Neural crest cell (in vitro differentiated cells): Measurements from ENCODE around the gene EMD. TPM values are rescaled to one million over a fixed set of nuclear protein-coding genes. Genes with fewer than 3 reads are reported as not detected.
A peak's percentile ranks its signal among the peaks of the same experiment; 100 is the strongest.

Source experiments
- DNase-seq: peaks from one replicate; pipeline ENCODE4 v3.0.0; 2021; ENCODE audit warnings: low read depth, mixed read lengths, low spot score
- H3K27ac Mint-ChIP-seq: one replicate; pipeline ENCODE4 v1.8.0; 2021; ENCODE audit warnings: mild to moderate bottlenecking, mixed read lengths; ENCODE audit not compliant: unreplicated experiment
- H3K27me3 Mint-ChIP-seq: 2 replicates; pipeline ENCODE4 v1.8.0; 2021; ENCODE audit warnings: low read depth, mild to moderate bottlenecking, mixed read lengths
- H3K36me3 Mint-ChIP-seq: 2 replicates; pipeline ENCODE4 v1.8.0; 2021; ENCODE audit warnings: low read depth, mild to moderate bottlenecking, mixed read lengths
- H3K4me1 Mint-ChIP-seq: 2 replicates; pipeline ENCODE4 v1.8.0; 2021; ENCODE audit warnings: mixed read lengths
- H3K4me3 Mint-ChIP-seq: one replicate; pipeline ENCODE4 v1.8.0; 2021; ENCODE audit warnings: mild to moderate bottlenecking, mixed read lengths
- H3K9me3 Mint-ChIP-seq: 2 replicates; pipeline ENCODE4 v1.8.0; 2021; ENCODE audit warnings: mixed read lengths
- CTCF ChIP-seq: fragments of 200-600 bp; sonication (generic); conservative IDR thresholded peaks from 2 replicates; pipeline ENCODE4 v1.5.0; 2021; ENCODE audit warnings: antibody characterized with exemption, mild to moderate bottlenecking
- total RNA-seq: library from RNA; stranded (reverse); gene quantifications from 2 replicates; pipeline ENCODE4 v1.2.1, GENCODE V29; 2021

The EMD gene
- total RNA-seq, 1 donor from 2014 or later = 54.3 TPM

GRCh38 chrX:154378059-154378798 is 866 bp upstream of the EMD start:
- TF ChIP-seq CTCF = no peak
- Mint-ChIP-seq H3K9me3 (no peaks in the 10 kb centered on the region), H3K27me3 (peaks cover 3% of the 10 kb centered on the region), H3K4me3 (peak overlapping the region; percentile 85), H3K4me1 (peaks cover 19% of the 10 kb centered on the region), H3K27ac (peak overlapping the region; percentile 83), H3K36me3 (peaks cover 4% of the 10 kb centered on the region)
- no peak for DNase-seq

GRCh38 chrX:154379569-154379951 is 465 bp downstream of the EMD start:
- Mint-ChIP-seq H3K4me1 (peaks cover 16% of the 10 kb centered on the region), H3K9me3 (no peaks in the 10 kb centered on the region), H3K27ac (peak overlapping the region; percentile 96), H3K36me3 (peaks cover 4% of the 10 kb centered on the region), H3K27me3 (no peaks in the 10 kb centered on the region), H3K4me3 (peak overlapping the region; percentile 93)
- no peak for DNase-seq
- no peak for TF ChIP-seq CTCF

- H3K9me3 Mint-ChIP-seq = no peaks in the 10 kb centered on the region
- no peak for DNase-seq
- peak overlapping the region; percentile 96 for H3K27ac Mint-ChIP-seq
- H3K4me1 Mint-ChIP-seq = peaks cover 16% of the 10 kb centered on the region
- no peak for TF ChIP-seq CTCF
- peaks cover 4% of the 10 kb centered on the region for H3K36me3 Mint-ChIP-seq
- H3K27me3 Mint-ChIP-seq = no peaks in the 10 kb centered on the region
- peak overlapping the region; percentile 93 for H3K4me3 Mint-ChIP-seq
Observed at GRCh38 chrX:154380153-154380552, 1.1 kb downstream of the EMD start.

- no peaks in the 10 kb centered on the region for H3K9me3 Mint-ChIP-seq
- TF ChIP-seq CTCF = no peak
Observed at GRCh38 chrX:154380787-154381186, 1.7 kb downstream of the EMD start.

GRCh38 chrX:154381271-154381670 is 2.2 kb downstream of the EMD start:
- Mint-ChIP-seq H3K4me3 (peak overlapping the region; percentile 71), H3K27ac (no peak overlapping the region), H3K4me1 (peaks cover 16% of the 10 kb centered on the region), H3K9me3 (no peaks in the 10 kb centered on the region), H3K36me3 (peaks cover 4% of the 10 kb centered on the region), H3K27me3 (no peaks in the 10 kb centered on the region)
- no peak for TF ChIP-seq CTCF
- no peak for DNase-seq

More at GRCh38 chrX:154380787-154381186, 1.7 kb downstream of the EMD start:
- H3K27me3 Mint-ChIP-seq = no peaks in the 10 kb centered on the region
- H3K36me3 Mint-ChIP-seq = peaks cover 4% of the 10 kb centered on the region
- peaks cover 16% of the 10 kb centered on the region for H3K4me1 Mint-ChIP-seq
- no peak for DNase-seq
- H3K27ac Mint-ChIP-seq = peak overlapping the region; percentile 94
- H3K4me3 Mint-ChIP-seq = peak overlapping the region; percentile 93
